GM12878 (cell line): ENCODE measurements around the gene AMT. TPM values are rescaled to one million over a fixed set of nuclear protein-coding genes. Genes with fewer than 3 reads are reported as not detected.

ENCODE experiments used
- ATAC-seq: fragments of 200-7000 bp; cut with Tn5 transposase; 3 replicates; pipeline ENCODE4 v1.9.1; 2020; ENCODE audit warnings: mild to moderate bottlenecking, moderate library complexity
- BruUV-seq: library from RNA; stranded (reverse); fragments of 400-500 nt; replicated peaks from 2 replicates; lab custom pipeline; 2021; lab: Mats Ljungman, UMichigan
- CTCF ChIA-PET: fragments of 300-600 bp; sonication (Branson Sonifier 250); formaldehyde crosslinking; extraction: SDS; loops from one replicate; lab custom pipeline; 2021; ENCODE audit warnings: inconsistent platforms; lab: Yijun Ruan, JAX
- POLR2A ChIA-PET: fragments of 350-600 bp; formaldehyde crosslinking; extraction: SDS; loops from one replicate; lab custom pipeline; 2021; ENCODE audit warnings: inconsistent platforms; lab: Charles Lee
- RAD21 ChIA-PET: fragments of 300-600 bp; sonication (Branson Sonifier 250); formaldehyde crosslinking; loops from one replicate; lab custom pipeline; 2023; ENCODE audit warnings: antibody characterized with exemption; ENCODE audit not compliant: unreplicated experiment; lab: Charles Lee
- SMC1A ChIA-PET: fragments of 300-600 bp; sonication (Branson Sonifier 250); formaldehyde crosslinking; loops from one replicate; lab custom pipeline; 2023; ENCODE audit not compliant: unreplicated experiment, uncharacterized antibody; lab: Charles Lee
- DNase-seq: peaks from one replicate; pipeline ENCODE4 v3.0.0-alpha.2; 2011; ENCODE audit warnings: low read depth, low spot score
- FAIRE-seq: peaks from 3 replicates; lab custom pipeline; 2011; peaks lifted over from hg19 to GRCh38; lab: Jason Lieb, UNC
- H2AFZ ChIP-seq: 2 replicates; pipeline ENCODE4 v1.6.0; 2011; ENCODE audit warnings: low read depth, low read length, control low read depth; ENCODE audit not compliant: control insufficient read depth
- H3K27ac ChIP-seq: 2 replicates; pipeline ENCODE4 v1.5.1; 2011; ENCODE audit warnings: control low read depth; ENCODE audit not compliant: control insufficient read depth, insufficient read depth
- H3K27me3 ChIP-seq, 2 experiments: replicated peaks in 1 of 2; 2 replicates each; pipeline versions ENCODE4 v1.6.0 to v1.6.1; 2011; ENCODE audit warnings: low read length in 1 of 2; ENCODE audit not compliant: control insufficient read depth in 2 of 2, insufficient read depth in 2 of 2
- H3K36me3 ChIP-seq, 2 experiments: 2 replicates each; pipeline ENCODE4 v1.5.1; 2011; ENCODE audit warnings: low read length in 1 of 2; ENCODE audit not compliant: control insufficient read depth in 2 of 2, insufficient read depth in 2 of 2
- H3K4me1 ChIP-seq: 2 replicates; pipeline ENCODE4 v1.6.1; 2011; ENCODE audit warnings: mild to moderate bottlenecking, low read length, moderate library complexity, mixed read lengths; ENCODE audit not compliant: control insufficient read depth, insufficient read depth
- H3K4me2 ChIP-seq: 2 replicates; pipeline ENCODE4 v1.6.0; 2011; ENCODE audit warnings: control low read depth; ENCODE audit not compliant: control insufficient read depth, insufficient read depth
- H3K4me3 ChIP-seq: fragments of 200-600 bp; sonication (generic); 2 replicates; pipeline ENCODE4 v1.5.1; 2016
- H3K79me2 ChIP-seq: 2 replicates; pipeline ENCODE4 v1.6.0; 2011; ENCODE audit warnings: low read length; ENCODE audit not compliant: control insufficient read depth, insufficient read depth
- H3K9ac ChIP-seq: 2 replicates; pipeline ENCODE4 v1.8.0; 2011; ENCODE audit warnings: low read length, control low read depth, mixed read lengths; ENCODE audit not compliant: control insufficient read depth, insufficient read depth
- H3K9me3 ChIP-seq: replicated peaks from 3 replicates; pipeline ENCODE4 v1.5.1; 2011; ENCODE audit warnings: mild to moderate bottlenecking, low read length; ENCODE audit not compliant: control insufficient read depth, insufficient read depth
- H4K20me1 ChIP-seq: 2 replicates; pipeline ENCODE4 v1.6.0; 2011; ENCODE audit not compliant: control insufficient read depth, insufficient read depth
- CEBPB ChIP-seq, 2 experiments: fragments of 150-350 bp in 1 of 2; IDR thresholded peaks; 2 replicates each; pipeline ENCODE4 v1.6.1; 2012 to 2014; ENCODE audit warnings: low read depth in 2 of 2, low read length in 2 of 2, borderline replicate concordance in 1 of 2, inconsistent platforms in 1 of 2
- WGBS: methylation state at CpG from one replicate; pipeline ENCODE4 v1.1.6; 2016; ENCODE audit warnings: low lambda C conversion rate; ENCODE audit not compliant: insufficient replicate concordance, insufficient coverage; ENCODE audit errors: missing lambda C conversion rate; 5-methylcytosine and 5-hydroxymethylcytosine counted together
- in situ Hi-C: fragments of 300-500 bp; cut with MboI; formaldehyde crosslinking; loops from 9 replicates; pipeline ENCODE4 v1.14.3; 2018; ENCODE audit warnings: mixed read lengths
- intact Hi-C: fragments of 100-400 bp; cut with micrococcal nuclease; formaldehyde crosslinking; loops from one replicate; pipeline ENCODE4 v1.14.2; 2022; ENCODE audit not compliant: unreplicated experiment
- polyA plus RNA-seq, 11 experiments: library from polyadenylated mRNA; depleted of rRNA in 4 of 11; unstranded in 6 of 11; stranded (reverse) in 5 of 11; fragments of >200 nt; fragmentation: Nextera tagmentation in 4 of 11; fragmentation: Illumina TruSeq in 1 of 11; extraction: Ambion mirVana in 4 of 11; extraction: Trizol in 1 of 11; gene quantifications; 1 replicate in 1 of 11; 2 replicates in 10 of 11; pipeline versions ENCODE4 v1.2.1 to v1.2.3, GENCODE V29; 2011 to 2016; ENCODE audit warnings: inconsistent platforms in 2 of 11, missing spikeins in 2 of 11, low read depth in 1 of 11
- total RNA-seq, 4 experiments: library from RNA; depleted of rRNA in 3 of 4; stranded (reverse); fragments of >200 nt in 3 of 4; fragmentation: Illumina TruSeq in 1 of 4; extraction: Trizol in 1 of 4; gene quantifications; 2 replicates each; pipeline versions ENCODE4 v1.2.1 to v1.2.3, GENCODE V29; 2013 to 2021
- TF ChIP-seq, protein P1 (sequence below): fragments of 450-650 bp; IDR thresholded peaks from 2 replicates; pipeline ENCODE4 v1.6.1; 2018; ENCODE audit warnings: mild to moderate bottlenecking, low read depth, moderate library complexity; ENCODE audit not compliant: partially characterized antibody

AMT gene
- total and polyA plus RNA-seq, 10 of the 15 experiments (the other 5 are each of a cell fraction or from before 2014, with no cell fraction given) = 0.45 to 7.2 (median 2.6) TPM

DNA sequence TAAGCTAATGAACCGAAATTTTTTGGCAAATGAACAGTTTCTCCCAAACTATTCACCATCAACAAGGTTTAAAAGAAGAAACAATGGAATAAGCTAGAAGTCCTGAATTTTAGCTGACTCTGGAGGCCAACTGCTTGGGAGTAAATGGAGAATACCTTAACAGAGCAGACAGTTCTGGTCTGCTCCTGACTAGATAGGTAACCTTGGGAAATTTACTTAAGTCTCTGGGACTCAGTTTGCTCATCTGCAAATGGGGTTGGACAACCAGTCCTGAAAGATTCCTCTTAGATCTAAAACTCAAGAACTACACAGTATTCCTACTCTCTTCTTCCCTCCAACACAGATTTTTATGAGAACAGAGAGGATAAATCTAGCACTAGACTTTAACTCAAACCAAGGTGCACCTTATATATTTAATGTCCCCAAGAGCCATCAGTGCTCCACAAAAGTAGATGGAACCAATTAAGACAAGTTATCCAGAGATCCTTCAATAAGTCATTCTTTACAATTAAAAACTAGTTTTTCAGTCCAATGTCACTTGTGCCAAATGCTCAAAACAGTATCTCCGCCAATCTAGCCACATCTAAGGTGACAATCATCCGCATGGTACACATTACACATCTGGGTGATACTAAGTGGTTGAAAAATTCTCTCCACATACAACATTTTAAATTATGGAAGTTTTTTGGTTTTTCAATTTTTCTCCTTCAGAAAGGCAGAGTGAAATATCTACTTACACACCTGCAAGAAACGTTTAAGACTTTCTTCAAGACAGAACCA is 12.0 kb downstream of the AMT start:
- Histone ChIP-seq H4K20me1 (peaks cover 19% of the 10 kb centered on the region), H2AFZ (no peak overlapping the region), H3K27me3 (no peaks in the 10 kb centered on the region), H3K36me3 (peaks cover 0 to 6% of the 10 kb centered on the region in 2 experiments; a peak in 1 of 4 replicates)
- TSS peak; percentile 74 for BruUV-seq
- POLR2A ChIA-PET = interaction anchor here (1.0 to 6.6 kb wide), 6 partner anchors 15 to 70 kb away, joined by 3 to 36 read pairs (median 9); partner anchors contain the start of genes NICN1 and USP4
- DNase-seq = no peak
- intact Hi-C loops = loop anchor here (10.0 kb wide), 1 partner anchor 315 kb away; the partner anchor contains the start of gene QRICH1
- TF ChIP-seq, protein P1, sequence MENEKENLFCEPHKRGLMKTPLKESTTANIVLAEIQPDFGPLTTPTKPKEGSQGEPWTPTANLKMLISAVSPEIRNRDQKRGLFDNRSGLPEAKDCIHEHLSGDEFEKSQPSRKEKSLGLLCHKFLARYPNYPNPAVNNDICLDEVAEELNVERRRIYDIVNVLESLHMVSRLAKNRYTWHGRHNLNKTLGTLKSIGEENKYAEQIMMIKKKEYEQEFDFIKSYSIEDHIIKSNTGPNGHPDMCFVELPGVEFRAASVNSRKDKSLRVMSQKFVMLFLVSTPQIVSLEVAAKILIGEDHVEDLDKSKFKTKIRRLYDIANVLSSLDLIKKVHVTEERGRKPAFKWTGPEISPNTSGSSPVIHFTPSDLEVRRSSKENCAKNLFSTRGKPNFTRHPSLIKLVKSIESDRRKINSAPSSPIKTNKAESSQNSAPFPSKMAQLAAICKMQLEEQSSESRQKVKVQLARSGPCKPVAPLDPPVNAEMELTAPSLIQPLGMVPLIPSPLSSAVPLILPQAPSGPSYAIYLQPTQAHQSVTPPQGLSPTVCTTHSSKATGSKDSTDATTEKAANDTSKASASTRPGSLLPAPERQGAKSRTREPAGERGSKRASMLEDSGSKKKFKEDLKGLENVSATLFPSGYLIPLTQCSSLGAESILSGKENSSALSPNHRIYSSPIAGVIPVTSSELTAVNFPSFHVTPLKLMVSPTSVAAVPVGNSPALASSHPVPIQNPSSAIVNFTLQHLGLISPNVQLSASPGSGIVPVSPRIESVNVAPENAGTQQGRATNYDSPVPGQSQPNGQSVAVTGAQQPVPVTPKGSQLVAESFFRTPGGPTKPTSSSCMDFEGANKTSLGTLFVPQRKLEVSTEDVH = no peak
- no peak for TF ChIP-seq CEBPB (IDR thresholded peaks at IDR 0.05; ENCODE audit: borderline replicate concordance in 1 of 2, low read depth in 2 of 2, low read length in 2 of 2)
- TF ChIP-seq, all 136 proteins: peak for 0
- ChIA-PET RAD21 (interaction anchor here (1.0 to 1.5 kb wide), 4 partner anchors 34 to 70 kb away, joined by 3 to 7 read pairs (median 3); partner anchors contain the start of gene USP4), SMC1A (interaction anchor here (1.0 to 2.7 kb wide), 6 partner anchors 13 to 70 kb away, joined by 4 to 9 read pairs (median 5); no protein-coding TSS in a partner anchor), CTCF (interaction anchor here (1.1 to 3.1 kb wide), 4 partner anchors 26 to 70 kb away, joined by 3 to 15 read pairs (median 4); partner anchors contain the start of gene USP4)
- Histone ChIP-seq H3K4me3 (peak overlapping the region; percentile 93), H3K79me2 (peaks cover 87% of the 10 kb centered on the region), H3K9me3 (no peaks in the 10 kb centered on the region; the same call in 2 of the 3 replicates), H3K4me1 (peaks cover 15% of the 10 kb centered on the region), H3K4me2 (peak overlapping the region; percentile 78), H3K27ac (peak overlapping the region; percentile 96), H3K9ac (peak overlapping the region; percentile 93)
- peak; percentile 35 for FAIRE-seq
- in situ Hi-C loops = no loop called here
- 0% methylated on average over 4 of the region's 4 CpGs for WGBS
- no peak for ATAC-seq
